Stimulated activated CD8-positive, alpha-beta memory T cell treated with anti-CD3 and anti-CD28 coated beads, Interleukin-2, amount 100 ng/mL, for 48 hours (primary cell): ENCODE data around the gene TBX15.
"Not testable (repeated sequence)": the region's sequence is repeated elsewhere in the genome, so short reads cannot be mapped to it uniquely, and the experiment has no call there.

Experiments used
- DNase-seq, 2 donors: peaks; one replicate each; pipeline ENCODE4 v3.0.0-alpha.2; 2020; ENCODE audit warnings: low read depth in 2 of 2

TBX15 gene

DNA sequence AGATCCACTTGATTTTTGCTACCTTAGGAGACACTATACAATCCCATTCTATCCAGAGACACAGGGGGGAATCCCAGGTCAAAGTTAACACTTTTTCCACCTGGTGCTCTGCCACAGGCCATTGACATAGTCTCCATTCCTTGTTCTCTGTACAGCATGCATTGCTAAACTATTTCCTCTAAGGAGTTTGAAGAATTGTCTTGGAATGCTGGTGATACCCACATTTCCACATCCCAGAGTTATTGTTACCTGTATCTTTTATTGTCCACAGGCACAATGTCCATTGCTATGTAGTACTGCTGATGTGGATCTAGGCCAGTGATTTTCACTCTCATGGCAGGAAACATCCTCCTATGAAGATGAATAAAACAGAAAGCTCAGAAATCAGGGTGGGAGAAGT is 61.9 kb downstream of the TBX15 start:
- DNase-seq: no peak

GRCh38 chr1:118925651-118926050 is 62.5 kb downstream of the TBX15 start:
- DNase-seq: no peak

DNA sequence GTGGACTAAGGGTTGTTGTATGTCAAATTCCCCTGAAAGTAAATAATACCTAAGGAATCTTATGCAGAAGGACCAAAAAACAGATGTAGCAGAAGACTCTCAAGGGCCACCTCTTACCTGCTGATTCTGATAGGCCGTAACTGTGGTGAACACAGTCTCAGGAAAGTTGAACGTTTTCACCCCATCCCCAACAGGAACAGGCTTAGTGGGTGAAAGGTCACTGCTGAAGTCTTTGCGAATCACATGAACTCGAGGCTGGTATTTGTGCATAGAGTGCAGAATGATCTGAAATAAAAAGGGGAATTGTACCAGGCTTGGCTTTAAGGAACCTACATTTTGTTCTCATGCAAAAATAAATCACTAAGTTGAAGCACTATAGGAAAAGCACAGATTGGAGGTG is 64.8 kb downstream of the TBX15 start:
- no peak for DNase-seq

DNA sequence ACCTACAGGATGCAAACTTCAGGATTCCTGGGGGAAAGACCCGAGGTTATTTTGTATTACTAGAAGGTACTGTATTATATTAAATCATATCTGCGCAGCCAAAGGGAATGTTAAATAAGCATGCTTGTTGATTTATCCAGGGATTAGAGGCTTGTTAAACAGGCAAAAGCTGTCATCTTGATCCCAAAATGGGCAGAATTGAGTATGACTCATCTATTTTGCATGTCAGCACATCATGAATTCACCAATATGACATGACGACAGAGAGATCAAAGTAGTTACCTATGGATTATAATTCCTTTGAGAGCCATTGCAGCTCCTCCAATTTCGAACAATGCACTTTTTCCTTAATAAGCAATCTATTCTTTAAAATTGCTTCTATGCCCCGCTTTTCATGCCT is 66.1 kb downstream of the TBX15 start:
- DNase-seq: no peak

GRCh38 chr1:118920124-118920717 is 67.9 kb downstream of the TBX15 start:
- DNase-seq: no peak

GRCh38 chr1:118918940-118919259 is 69.2 kb downstream of the TBX15 start:
- no peak for DNase-seq

DNA sequence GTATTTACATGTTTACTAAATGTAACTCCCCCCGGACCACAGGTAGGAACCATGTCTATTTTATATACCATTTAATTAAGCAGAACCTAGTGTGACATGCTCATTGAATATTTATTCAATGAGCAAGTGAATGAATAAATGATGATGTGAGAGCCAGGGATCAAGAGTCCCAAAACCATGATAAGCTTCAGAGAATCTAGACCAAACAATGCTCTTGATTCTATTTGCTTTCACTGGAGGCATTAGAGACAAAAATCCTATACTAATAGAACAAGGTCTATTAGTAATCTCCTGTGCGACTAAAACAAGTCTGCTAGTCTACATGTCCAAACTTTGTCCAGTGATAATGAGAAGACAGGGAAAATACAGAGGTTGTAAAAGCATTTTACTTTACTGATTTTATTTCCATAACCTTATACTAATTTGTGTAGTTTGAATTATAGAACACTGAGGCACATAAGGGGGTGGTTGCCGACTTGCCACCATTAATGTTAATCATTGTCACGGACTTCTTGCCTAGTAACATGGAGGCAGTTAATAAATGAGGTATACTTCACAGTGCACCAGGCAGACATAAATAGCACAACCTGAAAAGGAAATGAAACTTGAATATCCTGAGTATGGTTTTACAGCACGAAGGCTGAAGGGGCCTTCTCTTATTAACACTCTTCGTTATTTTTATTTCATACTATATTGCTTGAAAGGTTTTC is 69.8 kb downstream of the TBX15 start:
- DNase-seq: no peak

DNA sequence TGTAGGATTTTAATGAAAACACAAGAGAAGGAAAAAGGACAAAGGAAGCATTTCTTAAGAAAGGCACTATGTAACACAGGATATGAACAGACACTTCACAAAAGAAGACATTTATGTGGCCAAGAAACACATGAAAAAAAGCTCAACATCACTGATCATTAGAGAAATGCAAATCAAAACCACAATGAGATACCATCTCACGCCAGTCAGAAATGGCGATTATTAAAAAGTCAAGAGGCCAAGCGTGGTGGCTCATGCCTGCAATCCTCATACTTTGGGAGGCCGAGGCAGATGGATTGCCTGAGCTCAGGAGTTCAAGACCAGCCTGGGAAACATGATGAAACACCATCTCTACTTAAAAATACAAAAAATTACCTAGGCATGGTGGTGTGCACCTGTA is 71.8 kb downstream of the TBX15 start:
- DNase-seq: not testable (repeated sequence)

DNA sequence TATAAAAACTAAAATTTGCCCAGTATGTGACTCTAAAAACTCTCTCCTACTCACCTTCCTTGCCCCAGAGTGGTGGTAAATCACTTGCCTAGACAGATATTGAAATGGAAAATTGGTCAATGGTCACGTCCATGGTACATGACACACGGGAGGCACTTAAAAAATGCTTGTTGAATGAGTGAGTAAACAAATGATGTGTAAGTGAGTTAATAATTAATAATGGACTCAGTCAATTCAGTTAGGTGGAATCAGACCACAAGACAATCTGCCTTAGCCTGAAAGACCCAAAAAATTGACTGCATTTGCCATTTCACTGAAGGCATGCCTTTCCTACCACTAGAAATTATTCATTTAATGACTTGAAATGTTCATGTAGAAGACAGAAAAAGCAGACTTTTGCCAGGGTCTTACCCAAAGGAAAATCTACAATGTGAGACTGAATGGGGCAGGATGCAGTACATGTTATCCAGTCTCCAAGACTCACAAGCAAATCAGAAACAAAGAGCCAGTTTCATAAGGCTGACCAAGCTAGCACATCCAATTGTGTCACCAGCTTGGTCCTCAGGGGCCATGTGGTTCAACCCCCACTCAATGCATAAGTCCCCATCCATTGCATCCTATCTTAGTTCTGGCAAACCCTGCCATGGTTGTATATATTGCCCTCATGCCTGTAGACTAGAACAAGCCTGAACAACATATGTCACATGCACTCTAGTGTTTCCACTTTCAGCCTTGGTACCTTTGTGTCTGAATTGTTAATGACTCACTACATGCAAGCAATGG is 73.6 kb downstream of the TBX15 start:
- DNase-seq: no peak

- no peak for DNase-seq
These were observed 74.3 kb downstream of the TBX15 start for GRCh38 chr1:118913818-118914217.

DNA sequence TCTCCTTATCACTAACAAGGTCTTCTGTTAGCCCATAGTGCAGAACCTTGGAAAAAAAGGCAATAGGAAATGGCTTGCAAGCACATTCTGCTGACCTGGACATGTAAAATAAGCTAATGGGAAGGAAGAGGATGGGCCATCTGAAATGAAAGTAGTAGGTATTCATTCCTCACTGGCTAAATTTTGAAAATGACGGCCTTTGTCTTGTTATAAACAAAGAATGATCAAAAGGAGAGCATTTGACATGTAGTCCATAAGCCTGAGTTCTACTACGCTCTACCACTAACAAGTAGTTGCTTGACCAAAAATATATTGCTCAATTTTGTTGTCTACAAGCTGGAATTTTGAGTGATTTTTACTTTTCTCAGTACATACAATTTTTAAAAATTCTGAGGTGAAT is 75.6 kb downstream of the TBX15 start:
- DNase-seq: no peak

- no peak for DNase-seq
These were observed 76.6 kb downstream of the TBX15 start for GRCh38 chr1:118911571-118911970.

GRCh38 chr1:118907466-118907865 is 80.7 kb downstream of the TBX15 start:
- DNase-seq: no peak

GRCh38 chr1:118905671-118906070 is 82.5 kb downstream of the TBX15 start:
- no peak for DNase-seq

- no peak for DNase-seq
These were observed 82.9 kb downstream of the TBX15 start for GRCh38 chr1:118905196-118905595.

GRCh38 chr1:118902711-118903191 is 85.4 kb downstream of the TBX15 start:
- no peak for DNase-seq

- no peak for DNase-seq
These were observed 85.8 kb downstream of the TBX15 start for GRCh38 chr1:118902299-118902698.

GRCh38 chr1:118900643-118901440 is 87.3 kb downstream of the TBX15 start:
- no peak for DNase-seq

GRCh38 chr1:118899340-118899739 is 88.8 kb downstream of the TBX15 start:
- DNase-seq: no peak

DNA sequence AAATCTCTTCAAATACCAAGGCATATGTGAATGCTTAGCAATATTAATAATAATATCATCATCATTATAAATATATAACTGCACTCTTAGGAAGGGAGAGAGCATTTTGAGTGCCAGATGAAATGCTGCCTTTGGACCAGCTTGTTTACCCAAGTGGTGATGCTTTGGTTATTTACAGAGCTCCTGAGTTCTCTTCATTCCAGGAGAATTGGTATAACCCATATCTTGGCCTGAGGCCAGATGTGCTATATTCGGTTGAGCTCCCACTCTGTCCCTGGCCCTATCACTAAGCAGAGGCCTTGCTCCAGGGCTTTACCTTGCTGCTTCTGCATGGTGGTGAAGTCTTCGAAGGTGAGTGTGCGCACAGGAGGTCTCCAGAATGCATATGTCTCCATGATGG is 89.4 kb downstream of the TBX15 start:
- no peak for DNase-seq

DNA sequence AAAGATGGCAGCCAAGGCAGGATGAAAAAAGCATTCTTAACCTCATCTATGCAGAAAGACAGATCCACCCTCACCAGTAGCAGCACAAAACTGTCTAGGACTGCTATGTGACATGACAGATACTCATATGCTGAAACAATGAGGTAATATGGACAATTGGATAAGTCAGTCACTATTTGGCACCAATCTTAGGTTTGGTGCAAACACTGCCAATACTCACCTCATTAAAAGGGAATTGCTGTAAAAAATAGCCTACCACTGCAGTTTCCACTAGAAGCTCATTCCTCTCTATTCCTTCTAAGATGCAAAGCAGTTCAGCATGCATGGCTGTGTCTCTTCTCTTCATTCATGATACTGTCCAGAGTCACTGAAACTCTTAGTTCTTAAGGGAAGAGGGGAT is 91.7 kb downstream of the TBX15 start:
- DNase-seq: no peak

DNA sequence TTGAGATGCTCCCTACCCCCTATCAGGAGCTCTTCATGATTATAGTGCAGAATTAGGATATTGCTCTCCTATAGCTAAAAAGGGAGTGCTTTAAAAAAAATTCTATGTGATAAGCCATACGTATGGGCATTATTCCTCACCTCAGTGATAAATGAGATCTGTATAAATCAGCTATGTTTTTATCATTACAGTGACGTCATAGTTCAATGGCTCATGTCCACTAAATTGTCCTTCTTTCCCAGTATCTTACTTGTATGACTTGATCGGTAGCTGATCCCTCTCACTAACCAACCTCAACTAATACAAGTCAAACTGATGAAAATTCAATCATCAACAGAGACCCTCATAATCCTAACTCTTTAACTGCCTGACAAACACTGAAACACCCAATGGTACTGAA is 93.3 kb downstream of the TBX15 start:
- DNase-seq: no peak
